Activated CD4-positive, alpha-beta T cell treated with anti-CD3 and anti-CD28 coated beads, Interleukin-2, Interleukin-4, amounts not matched to agents 100 ng/mL and 50 ng/mL, durations not matched to agents 16 hours and 8 hours (primary cell): ENCODE measurements around the gene FGF10.

Source experiments
- DNase-seq: peaks from one replicate; pipeline ENCODE4 v3.0.0-alpha.2; 2020; ENCODE audit warnings: low spot score

The FGF10 gene

GRCh38 chr5:44356231-44356630 lies 33.0 kb downstream of the FGF10 start:
- DNase-seq: no peak

- no peak for DNase-seq
Measured at GRCh38 chr5:44345871-44346270, 43.3 kb downstream of the FGF10 start.

GRCh38 chr5:44336708-44337107 lies 52.5 kb downstream of the FGF10 start:
- no peak for DNase-seq

- no peak for DNase-seq
Measured at GRCh38 chr5:44334622-44335021, 54.6 kb downstream of the FGF10 start.

GRCh38 chr5:44332285-44332971 lies 56.8 kb downstream of the FGF10 start:
- peak; percentile 25 for DNase-seq

GRCh38 chr5:44331471-44332050 lies 57.7 kb downstream of the FGF10 start:
- no peak for DNase-seq

GRCh38 chr5:44329716-44330115 lies 59.5 kb downstream of the FGF10 start:
- no peak for DNase-seq

- no peak for DNase-seq
Measured at GRCh38 chr5:44321144-44321725, 68.0 kb downstream of the FGF10 start.

- no peak for DNase-seq
Measured at GRCh38 chr5:44320188-44320587, 69.0 kb downstream of the FGF10 start.

GRCh38 chr5:44318883-44319282 lies 70.3 kb downstream of the FGF10 start:
- no peak for DNase-seq

- DNase-seq: no peak
Measured at GRCh38 chr5:44312374-44312773, 76.8 kb downstream of the FGF10 start.

- no peak for DNase-seq
Measured at GRCh38 chr5:44300551-44300950, 88.7 kb downstream of the FGF10 start.

GRCh38 chr5:44299394-44299793 lies 89.8 kb downstream of the FGF10 start:
- DNase-seq: no peak

GRCh38 chr5:44294516-44294915 lies 94.7 kb downstream of the FGF10 start:
- no peak for DNase-seq

GRCh38 chr5:44292736-44293135 lies 96.5 kb downstream of the FGF10 start:
- no peak for DNase-seq

- DNase-seq: no peak
Measured at GRCh38 chr5:44278469-44278868, 110.8 kb downstream of the FGF10 start.

- no peak for DNase-seq
Measured at GRCh38 chr5:44275908-44276307, 113.3 kb downstream of the FGF10 start.

- DNase-seq: no peak
Measured at GRCh38 chr5:44275329-44275728, 113.9 kb downstream of the FGF10 start.

- no peak for DNase-seq
Measured at GRCh38 chr5:44267909-44268308, 121.3 kb downstream of the FGF10 start.

- no peak for DNase-seq
Measured at GRCh38 chr5:44266882-44267576, 122.2 kb downstream of the FGF10 start.

GRCh38 chr5:44265713-44266112 lies 123.5 kb downstream of the FGF10 start:
- DNase-seq: no peak

- DNase-seq: no peak
Measured at GRCh38 chr5:44260793-44261192, 128.4 kb downstream of the FGF10 start.
